ENCODE measurements around the gene LGR4.

Gene LGR4

DNA sequence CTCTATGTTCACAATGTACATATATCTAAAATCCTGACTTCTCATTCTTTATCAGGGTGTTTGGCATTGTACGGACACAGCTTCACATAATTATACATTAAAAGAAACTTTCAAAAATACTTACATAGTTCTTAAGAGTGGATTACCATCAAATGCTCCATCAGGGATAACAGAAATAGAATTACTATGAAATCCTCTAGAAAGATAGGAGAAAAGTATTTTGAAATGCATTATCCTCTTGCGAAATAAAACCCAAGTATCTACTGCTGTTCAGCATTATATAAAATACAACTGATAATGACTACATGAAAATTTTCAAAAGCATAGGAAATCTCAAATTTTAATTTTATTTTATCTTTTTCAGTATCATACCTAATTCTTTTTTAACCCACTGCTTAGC lies 91.8 kb downstream of the LGR4 start:
- H3K27me3 ChIP-seq, result no peaks in the 10 kb centered on the region
- no peak overlapping the region for H3K27ac ChIP-seq
- no peaks in the 10 kb centered on the region for H3K4me1 ChIP-seq (ENCODE audit: control insufficient read depth in 1 of 2, insufficient read depth in 1 of 2, low read depth in 1 of 2, low read length in 1 of 2)
- H3K9me3 ChIP-seq, result no peaks in the 10 kb centered on the region
- H3K4me3 ChIP-seq (ENCODE audit: low read depth in 1 of 2, low read length in 1 of 2), result no peak overlapping the region
- no peaks in the 10 kb centered on the region for H3K36me3 ChIP-seq
- TF ChIP-seq CTCF (IDR thresholded peaks at IDR 0.05), result no peak

- no peaks in the 10 kb centered on the region for H3K27me3 ChIP-seq
- no peak for TF ChIP-seq CTCF (IDR thresholded peaks at IDR 0.05)
Measured at GRCh38 chr11:27379449-27379848, 93.1 kb downstream of the LGR4 start.

DNA sequence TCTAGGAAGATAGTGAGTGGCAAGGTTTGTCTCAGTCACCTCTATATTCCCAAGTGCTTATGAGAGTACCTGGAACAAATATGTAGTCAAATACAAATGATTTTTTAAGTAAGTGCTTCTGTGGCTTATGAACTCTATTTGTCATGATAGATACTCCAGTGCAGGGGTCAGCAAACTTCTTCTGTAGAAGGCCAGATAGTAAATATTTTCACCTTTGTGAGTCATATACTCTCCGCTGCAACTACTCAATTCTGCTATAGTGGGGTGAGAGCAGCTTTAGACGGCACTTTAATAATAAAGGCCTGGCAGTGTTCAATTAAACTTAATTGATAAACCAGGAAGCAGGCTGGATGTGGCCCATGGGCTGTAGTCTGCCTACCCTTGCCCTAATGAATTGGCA lies 97.2 kb downstream of the LGR4 start:
- Histone ChIP-seq H3K4me1 (ENCODE audit: control insufficient read depth in 1 of 2, insufficient read depth in 1 of 2, low read depth in 1 of 2, low read length in 1 of 2) (no peaks in the 10 kb centered on the region), H3K9me3 (no peaks in the 10 kb centered on the region), H3K36me3 (no peaks in the 10 kb centered on the region), H3K27me3 (no peaks in the 10 kb centered on the region), H3K27ac (no peak overlapping the region), H3K4me3 (ENCODE audit: low read depth in 1 of 2, low read length in 1 of 2) (no peak overlapping the region)
- TF ChIP-seq CTCF (IDR thresholded peaks at IDR 0.05), result no peak

More at GRCh38 chr11:27379449-27379848, 93.1 kb downstream of the LGR4 start:
- Histone ChIP-seq H3K4me3 (ENCODE audit: low read depth in 1 of 2, low read length in 1 of 2) (no peak overlapping the region), H3K27ac (no peak overlapping the region), H3K36me3 (no peaks in the 10 kb centered on the region), H3K4me1 (ENCODE audit: control insufficient read depth in 1 of 2, insufficient read depth in 1 of 2, low read depth in 1 of 2, low read length in 1 of 2) (no peaks in the 10 kb centered on the region), H3K9me3 (no peaks in the 10 kb centered on the region)

DNA sequence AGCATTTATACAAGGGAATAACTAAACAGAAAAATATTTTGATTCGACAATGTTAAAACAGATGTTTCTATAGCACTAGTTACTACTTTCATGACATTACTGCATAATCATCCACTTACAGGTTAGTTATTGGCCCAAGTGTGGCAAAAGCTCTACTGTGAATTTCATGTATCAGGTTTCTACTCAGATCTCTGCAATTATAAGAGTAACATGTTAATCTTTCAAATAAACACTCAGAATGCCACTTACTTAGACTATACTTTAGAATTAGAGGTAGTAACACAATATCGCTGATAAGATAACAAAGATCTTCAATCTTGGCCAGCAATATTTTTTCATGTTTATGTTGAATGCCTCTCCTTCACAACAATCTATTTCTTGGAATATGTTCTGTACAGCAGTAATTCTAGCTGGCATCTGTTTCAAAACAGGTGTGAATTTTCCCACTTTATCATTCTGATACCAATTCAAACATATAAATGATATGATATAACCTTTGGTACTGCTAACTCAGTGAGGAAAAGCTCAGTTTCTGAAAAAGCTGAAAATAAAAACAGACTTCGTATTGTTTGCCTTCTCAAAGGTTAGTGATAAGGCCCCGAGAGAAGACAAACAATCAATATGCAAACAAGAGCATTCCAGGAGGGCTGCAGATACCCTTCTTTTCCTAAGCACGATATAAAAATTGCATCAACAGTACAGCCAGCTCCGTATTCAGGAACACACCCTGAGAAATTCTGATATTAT lies 98.6 kb downstream of the LGR4 start:
- Histone ChIP-seq H3K27ac (no peak overlapping the region), H3K9me3 (no peaks in the 10 kb centered on the region)
- TF ChIP-seq CTCF (IDR thresholded peaks at IDR 0.05), result no peak

GRCh38 chr11:27373392-27373791 lies 99.2 kb downstream of the LGR4 start:
- H3K27ac ChIP-seq, result no peak overlapping the region
- no peak overlapping the region for H3K4me3 ChIP-seq (ENCODE audit: low read depth in 1 of 2, low read length in 1 of 2)
- no peaks in the 10 kb centered on the region for H3K9me3 ChIP-seq
- no peak for TF ChIP-seq CTCF (IDR thresholded peaks at IDR 0.05)
- H3K4me1 ChIP-seq (ENCODE audit: control insufficient read depth in 1 of 2, insufficient read depth in 1 of 2, low read depth in 1 of 2, low read length in 1 of 2), result no peaks in the 10 kb centered on the region
- H3K36me3 ChIP-seq, result no peaks in the 10 kb centered on the region
- H3K27me3 ChIP-seq, result no peaks in the 10 kb centered on the region

More for the DNA sequence above, 98.6 kb downstream of the LGR4 start:
- Histone ChIP-seq H3K4me1 (ENCODE audit: control insufficient read depth in 1 of 2, insufficient read depth in 1 of 2, low read depth in 1 of 2, low read length in 1 of 2) (no peaks in the 10 kb centered on the region), H3K36me3 (no peaks in the 10 kb centered on the region), H3K4me3 (ENCODE audit: low read depth in 1 of 2, low read length in 1 of 2) (no peak overlapping the region), H3K27me3 (no peaks in the 10 kb centered on the region)

Measured in neutrophil (primary cell).